GM10847 (cell line): ENCODE results near the gene SLC25A33.

Source experiments
- POLR2A ChIP-seq: IDR thresholded peaks from 2 replicates; pipeline ENCODE4 v1.6.1; 2011; ENCODE audit not compliant: insufficient read length; ENCODE audit errors: extremely low read depth

The SLC25A33 gene

DNA sequence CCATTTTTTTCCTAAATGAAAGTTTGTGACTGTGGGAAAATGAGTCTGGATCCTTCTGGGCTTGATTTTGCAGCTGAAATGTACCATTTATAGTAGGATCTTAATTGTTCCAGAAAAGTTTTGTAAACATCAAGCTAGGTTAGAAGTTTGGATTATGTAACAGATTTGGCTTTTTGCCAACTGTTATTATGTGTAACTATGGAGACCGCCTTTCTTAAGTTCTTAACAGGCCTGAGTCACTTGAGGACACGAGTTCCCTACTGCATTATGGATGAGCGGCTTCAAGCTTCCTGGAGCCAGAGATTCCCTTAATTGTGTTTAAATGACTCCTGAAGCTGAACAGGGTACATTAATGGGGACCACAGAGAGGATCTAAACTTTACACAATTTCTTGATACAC is 22.2 kb downstream of the SLC25A33 start:
- no peak for TF ChIP-seq POLR2A

DNA sequence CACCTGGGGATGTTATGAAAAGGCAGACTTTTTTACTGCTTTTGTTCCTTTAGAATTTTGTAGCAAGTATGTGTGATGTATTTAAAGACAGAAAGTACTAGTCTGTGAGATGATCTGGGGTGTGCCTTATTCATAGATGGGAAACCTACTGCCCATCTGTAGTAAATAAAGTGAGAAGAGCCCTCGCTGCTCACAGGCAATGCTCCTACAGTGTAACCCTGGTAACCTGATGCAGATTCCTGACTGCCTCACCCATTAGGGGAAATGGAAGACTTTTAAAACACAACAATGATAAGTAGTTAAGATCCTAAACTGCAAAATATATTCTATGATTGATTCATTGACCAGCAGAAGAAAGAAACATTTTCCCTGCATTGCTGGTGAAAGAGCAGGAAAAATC is 30.0 kb downstream of the SLC25A33 start:
- no peak for TF ChIP-seq POLR2A

DNA sequence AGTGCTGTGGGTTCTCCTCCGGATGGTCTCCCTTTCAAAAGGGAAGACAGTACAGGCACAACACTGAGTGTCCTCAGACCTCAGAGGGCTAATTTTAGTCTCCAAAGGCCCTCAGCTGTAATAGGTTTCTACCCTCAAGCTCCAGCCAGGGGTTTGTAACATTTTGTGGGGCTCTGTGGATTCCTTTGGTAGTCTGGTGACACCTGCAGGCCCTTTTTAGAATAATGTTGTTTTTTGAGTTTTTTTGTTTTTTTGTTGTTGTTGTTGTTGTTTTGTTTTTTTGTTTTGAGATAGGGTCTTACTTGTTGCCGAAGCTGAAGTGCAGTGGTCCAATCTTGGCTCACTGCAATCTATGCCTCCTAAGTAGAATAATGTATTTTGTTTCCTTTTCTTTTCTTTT is 34.5 kb downstream of the SLC25A33 start:
- no peak for TF ChIP-seq POLR2A

DNA sequence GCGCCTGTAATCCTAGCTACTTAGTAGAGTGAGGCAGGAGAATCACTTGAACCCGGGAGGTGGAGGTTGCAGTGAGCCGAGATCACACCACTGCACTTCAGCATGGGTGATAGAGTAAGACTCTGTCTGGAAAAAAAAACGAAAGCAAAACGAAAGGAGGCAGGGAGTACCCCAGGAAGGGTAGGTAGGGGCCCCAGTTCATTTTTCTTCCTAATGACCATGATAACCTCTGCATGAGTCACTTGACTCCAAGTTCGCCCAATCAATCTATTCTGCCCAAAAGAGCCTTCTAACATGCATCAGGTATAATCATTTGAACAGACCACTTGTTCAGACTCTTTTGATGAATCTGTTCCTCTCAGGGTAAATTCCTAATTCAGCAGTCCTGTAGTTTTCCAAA is 36.2 kb downstream of the SLC25A33 start:
- no peak for TF ChIP-seq POLR2A

DNA sequence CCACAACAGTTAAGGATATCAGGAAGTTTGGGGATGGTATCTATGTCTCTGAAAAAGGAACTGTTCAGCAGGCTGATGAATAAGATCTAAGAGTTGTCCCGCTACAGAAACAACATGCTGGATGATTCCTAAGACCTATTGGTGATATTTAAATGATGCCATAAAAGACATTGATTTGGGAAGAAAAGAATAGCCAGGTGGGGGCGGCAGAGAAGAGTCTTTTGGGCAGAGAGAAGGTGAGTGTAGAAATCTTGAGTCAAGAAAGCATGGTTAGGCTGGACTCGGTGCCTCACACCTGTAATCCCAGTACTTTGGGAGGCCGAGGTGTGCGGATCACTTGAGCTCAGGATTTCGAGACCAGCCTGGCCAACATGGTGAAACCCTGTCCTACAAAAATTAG is 37.6 kb downstream of the SLC25A33 start:
- no peak for TF ChIP-seq POLR2A

DNA sequence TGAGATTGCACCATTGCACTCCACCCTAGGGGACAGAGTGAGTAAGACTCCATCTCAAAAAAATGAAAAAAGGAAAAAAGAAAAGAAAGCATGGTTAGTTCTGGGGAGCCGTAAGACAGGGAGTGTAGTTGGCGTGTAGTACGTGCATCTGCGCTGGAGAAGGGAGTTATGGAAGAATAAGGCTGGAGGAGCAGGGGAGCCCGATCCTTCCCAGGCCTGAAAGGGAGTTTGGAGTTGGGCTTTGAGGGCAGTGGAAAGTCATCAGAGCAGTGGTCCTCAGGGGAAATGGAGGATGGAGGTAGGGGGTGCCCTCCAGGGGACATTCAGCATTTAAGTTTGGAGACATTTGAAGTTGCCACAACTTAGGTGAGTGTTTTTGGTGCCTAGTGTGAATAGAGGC is 38.2 kb downstream of the SLC25A33 start:
- no peak for TF ChIP-seq POLR2A

DNA sequence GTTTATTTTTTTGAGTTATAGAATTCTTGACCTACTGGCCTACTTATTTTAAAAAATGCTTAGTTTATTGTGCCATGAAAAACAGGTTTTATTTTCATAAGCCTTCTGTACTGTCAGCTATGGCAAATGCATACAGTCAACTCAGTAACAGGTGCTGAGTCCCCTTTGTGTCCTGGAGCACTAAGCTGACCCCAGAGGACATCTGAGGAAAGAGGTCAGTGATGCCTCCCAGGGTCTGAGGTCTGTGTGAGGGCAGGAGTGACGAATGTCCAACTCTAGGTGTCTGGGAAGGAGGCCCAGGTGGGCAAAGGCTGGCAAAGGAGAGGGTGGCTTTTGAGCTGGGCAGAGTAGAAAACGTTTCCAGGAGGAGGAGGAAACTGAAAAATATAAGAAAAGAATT is 41.7 kb downstream of the SLC25A33 start:
- no peak for TF ChIP-seq POLR2A

DNA sequence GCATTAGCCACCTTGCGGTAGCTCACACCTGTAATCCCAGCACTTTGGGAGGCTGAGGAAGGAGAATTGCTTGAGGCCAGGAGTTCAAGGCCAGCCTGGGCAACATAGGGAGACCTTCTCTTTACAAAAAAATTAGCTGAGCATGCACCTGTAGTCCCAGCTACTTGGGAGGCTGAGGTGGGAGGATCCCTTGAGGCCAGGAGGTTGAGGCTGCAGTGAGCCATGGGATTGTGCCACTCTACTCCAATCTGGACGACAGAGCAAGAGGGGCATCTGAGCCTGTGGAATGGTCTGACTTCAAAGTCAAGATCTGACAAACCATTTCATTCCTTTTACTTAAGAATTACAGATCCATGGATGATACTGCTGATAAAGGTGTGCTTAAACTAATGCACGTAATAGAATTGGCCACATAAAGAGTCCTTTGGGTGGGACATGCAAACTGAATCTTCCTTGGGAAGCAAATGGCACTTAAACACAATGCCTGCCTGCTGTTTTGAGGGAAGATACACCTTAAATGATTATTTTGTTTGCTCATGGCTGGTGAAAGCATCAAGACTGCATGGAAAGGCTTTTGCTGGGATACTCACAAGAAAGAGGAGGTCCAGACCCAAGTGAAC is 47.0 kb downstream of the SLC25A33 start:
- TF ChIP-seq POLR2A, result no peak

DNA sequence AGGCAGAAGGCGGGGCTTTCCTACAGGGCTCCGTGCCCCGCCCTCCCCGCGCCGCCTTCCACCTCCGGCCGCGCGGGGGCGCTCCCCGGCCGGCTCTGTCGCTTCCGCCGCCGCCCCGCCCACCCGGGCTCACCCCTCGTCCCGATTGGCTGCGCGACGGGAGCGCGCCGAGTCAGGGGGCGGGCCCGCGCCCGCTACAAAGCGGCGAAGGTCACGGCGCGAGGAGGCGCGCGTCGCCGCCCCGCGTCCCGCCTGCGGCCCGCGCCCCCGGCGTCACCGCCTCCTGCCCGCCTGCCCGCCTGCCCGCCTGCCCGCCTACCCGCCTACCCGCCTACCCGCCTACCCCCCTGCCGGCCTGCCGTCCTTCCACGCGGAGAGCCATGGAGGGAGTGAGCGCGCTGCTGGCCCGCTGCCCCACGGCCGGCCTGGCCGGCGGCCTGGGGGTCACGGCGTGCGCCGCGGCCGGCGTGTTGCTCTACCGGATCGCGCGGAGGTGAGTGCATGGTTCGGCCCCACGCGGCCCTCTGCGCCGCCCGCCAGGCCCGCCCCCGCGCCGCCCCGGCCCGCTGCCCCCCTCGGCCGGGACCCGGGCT is 49.4 kb downstream of the SLC25A33 start, which contains the start of gene TMEM201:
TSS of gene TMEM201 (plus strand) at position 361 of the 593 bp plus-strand sequence. CDS start at position 381, 20 bp downstream.
- TF ChIP-seq POLR2A, result peak; percentile 60

DNA sequence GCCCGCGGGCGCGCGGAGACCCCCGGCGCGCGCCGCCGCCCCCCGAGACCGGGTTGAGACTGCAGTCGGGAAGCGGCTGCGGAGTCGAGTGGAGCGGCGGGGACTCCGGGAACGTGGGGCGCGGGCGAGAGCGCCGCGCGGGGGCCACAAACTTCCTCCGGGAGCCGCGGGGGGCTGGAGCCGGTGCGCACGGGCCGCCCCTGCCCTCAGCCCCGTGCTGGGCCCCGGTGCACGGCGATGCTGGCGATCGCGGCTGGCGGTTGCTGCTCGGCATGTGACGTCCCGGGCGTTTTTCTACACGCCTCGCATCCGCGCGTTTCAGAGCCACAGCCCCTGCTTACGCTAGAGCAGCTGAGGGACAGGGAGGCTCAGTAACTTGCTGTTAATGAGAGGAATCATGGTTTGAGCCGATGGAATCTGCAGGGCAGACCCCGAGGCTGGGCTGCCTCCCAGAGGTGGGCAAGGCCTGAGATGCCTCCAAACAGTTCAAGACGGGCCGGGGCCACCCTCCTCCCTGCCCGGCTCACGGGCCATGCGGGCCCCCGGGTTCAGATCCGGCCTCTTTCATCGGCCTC is 50.0 kb downstream of the SLC25A33 start:
- TF ChIP-seq POLR2A, result no peak

DNA sequence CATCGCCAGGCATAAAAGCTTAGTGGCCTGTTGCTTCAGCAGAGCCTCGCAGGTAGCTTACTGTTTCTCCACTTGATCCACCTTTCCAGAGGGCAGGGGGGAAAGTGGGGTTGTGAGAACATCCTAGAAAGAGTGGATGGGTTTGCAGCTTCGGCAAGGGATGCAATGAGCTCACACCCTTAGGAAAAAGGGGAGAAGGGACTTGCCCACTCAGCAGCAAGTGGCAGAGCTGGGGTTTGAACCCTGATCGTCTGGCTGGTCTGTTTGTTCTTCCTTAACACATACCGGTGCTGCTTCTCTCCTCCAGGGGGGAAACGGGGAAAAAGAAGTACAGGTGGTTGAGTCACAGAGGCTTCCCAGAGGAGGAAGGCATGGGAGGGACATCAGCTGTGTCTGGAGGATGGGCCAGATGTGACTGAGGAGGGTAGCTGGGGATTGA is 50.5 kb downstream of the SLC25A33 start:
- TF ChIP-seq POLR2A, result no peak

DNA sequence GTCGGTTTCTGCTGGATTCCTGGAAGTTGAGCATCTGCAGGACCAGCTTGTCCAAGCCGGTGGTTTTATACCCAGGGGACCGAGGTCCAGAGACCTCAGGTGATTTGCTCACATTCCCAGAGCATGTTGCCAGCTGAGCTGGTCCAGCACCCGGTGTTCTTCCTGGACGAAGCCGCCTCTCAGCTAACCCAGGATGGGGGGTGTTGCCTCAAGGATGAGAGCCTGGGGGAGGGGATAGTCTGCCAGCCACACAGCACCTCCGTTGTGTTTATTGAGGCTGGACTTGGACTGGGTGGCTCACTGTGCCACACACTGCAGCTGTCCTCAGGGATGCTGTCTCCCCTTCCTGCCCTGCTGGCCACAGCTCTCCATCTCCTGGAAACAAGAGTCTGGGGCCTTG is 50.9 kb downstream of the SLC25A33 start:
- TF ChIP-seq POLR2A, result no peak

DNA sequence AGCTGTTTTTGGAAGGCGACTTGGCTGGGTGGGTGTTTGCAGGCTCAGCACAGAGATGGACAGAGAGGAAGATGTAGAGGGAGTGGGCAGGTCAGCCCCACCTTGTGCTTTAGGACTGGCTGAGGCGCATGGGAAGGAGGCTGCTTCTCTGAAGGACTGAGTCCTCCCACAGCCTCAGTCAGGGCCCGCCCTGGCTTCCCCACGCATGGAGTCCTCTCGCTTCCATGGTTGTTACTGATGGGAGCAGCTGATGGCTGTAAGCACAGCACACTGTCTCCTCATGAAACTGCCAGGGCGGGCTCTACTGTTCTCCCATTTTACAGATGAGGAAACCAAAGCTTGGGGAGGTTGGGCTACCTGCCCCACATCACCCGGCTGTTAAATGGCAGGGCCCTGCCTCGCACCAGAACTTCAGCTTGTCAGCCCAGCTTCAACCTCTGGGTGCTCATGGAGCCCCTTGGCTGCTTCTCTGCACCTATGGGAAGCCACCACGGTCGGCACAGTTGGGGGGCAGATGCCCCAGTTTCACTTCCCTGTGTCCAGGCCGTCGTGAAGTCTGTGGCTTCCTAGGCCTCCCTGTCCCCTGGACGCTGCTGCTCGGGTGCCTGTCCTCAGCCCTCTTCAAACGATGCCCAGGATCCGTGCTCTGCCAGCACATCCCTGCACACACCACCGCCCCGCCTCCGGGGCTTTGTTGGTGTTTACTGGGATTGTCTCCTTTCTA is 51.8 kb downstream of the SLC25A33 start:
- no peak for TF ChIP-seq POLR2A

DNA sequence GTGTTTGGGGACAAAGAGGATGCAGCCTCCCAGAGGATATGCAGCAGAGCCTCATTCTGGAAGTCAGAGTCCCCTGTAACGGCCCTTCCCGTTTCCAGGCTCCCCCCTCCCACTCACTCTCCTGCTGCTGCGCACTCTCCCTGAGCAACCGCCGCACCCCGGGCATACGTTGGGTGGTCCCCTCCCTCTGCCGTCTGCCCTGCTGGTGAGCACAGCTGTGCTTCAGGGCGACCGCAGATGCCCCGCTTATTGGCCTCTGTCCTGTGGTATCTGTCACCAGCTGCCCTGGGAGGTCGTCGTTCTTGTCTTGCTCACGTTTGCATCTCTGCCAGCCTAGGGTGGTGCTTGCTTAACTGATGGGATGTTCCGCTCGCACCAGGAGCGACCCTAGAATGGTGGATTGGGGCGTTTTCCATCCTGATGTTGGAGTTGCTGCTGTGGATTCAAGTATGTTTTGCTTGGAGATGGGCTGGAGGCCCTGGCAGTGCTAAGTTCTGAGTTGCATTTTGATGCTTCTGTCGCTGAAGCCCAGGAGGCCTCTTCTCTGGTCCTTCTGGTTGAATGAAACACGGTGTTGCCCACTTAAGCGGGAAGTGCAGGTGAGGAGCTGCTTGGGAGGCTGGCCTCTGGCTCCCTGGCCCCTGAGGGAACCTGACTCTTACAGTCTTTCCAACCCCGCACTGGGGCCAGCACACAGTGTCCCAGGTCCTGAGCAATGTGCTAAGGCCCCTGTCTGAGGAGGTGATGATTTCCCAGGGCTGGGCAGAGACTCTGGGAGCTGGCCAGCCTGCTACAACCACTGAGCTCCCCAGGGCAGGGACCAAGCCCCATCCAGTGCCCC is 52.6 kb downstream of the SLC25A33 start:
- no peak for TF ChIP-seq POLR2A

DNA sequence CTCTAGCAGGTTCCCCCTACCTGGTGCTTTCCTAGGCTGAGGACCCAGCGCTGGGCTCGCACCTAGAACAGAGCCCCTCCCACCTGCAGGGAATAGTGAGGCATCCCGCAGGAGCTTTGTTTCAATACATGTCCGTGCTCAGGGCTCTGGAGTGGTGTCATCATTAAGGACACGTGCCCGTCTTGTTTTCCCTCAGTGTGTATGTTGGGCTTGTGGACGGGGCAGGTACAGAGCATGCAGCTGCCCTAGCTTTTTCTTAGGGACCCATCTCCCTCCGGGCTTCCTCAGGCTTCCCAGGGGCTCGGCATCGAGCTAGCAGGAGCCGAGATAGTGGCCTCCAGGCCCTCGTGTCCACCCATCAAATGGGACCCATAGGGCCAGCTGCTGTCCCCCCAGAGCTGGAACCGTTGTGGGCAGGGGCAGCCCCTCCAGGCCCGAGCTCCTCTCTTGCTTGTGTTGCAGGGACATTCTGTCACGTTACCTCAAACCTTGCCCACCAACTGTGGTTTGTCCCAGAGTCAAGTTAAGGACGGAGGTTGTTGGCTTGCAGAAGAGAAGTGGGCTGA is 53.3 kb downstream of the SLC25A33 start:
- no peak for TF ChIP-seq POLR2A
